Thyroid gland (tissue), 4 donors: ENCODE data around the gene DRD2. TPM values are rescaled to one million over a fixed set of nuclear protein-coding genes. Genes with fewer than 3 reads are reported as not detected.

Experiments used
- DNase-seq, 2 donors: peaks; one replicate each; pipeline ENCODE4 v3.0.0-alpha.2; 2019
- H3K27ac ChIP-seq, 3 donors: fragments of 200-600 bp; sonication (generic); 1 replicate in 2 of 3; 2 replicates in 1 of 3; pipeline ENCODE4 v1.5.1; 2016 to 2019; ENCODE audit warnings: mild to moderate bottlenecking in 1 of 3, moderate library complexity in 1 of 3
- H3K27me3 ChIP-seq: fragments of 200-600 bp; sonication (generic); one replicate; pipeline ENCODE4 v1.5.1; 2019
- H3K36me3 ChIP-seq, 2 donors: fragments of 200-600 bp; sonication (generic); one replicate each; pipeline ENCODE4 v1.5.1; 2016 to 2019
- H3K4me1 ChIP-seq, 2 donors: fragments of 200-600 bp; sonication (generic); one replicate each; pipeline ENCODE4 v1.5.1; 2017 to 2019
- H3K4me3 ChIP-seq, 3 donors: fragments of 200-600 bp; sonication (generic); replicated peaks in 1 of 3; 1 replicate in 2 of 3; 2 replicates in 1 of 3; pipeline ENCODE4 v1.5.1; 2016; ENCODE audit warnings: mild to moderate bottlenecking in 1 of 3
- H3K9me3 ChIP-seq: fragments of 200-600 bp; sonication (generic); one replicate; pipeline ENCODE4 v1.5.1; 2017
- POLR2A ChIP-seq, 2 donors: fragments of 450-650 bp; IDR thresholded peaks; one replicate each; pipeline ENCODE4 v1.6.1; 2017; ENCODE audit warnings: antibody characterized with exemption in 2 of 2, mild to moderate bottlenecking in 2 of 2, moderate library complexity in 1 of 2
- WGBS, 2 donors: methylation state at CpG; one replicate each; pipeline ENCODE4 v1.1.5; 2017; 5-methylcytosine and 5-hydroxymethylcytosine counted together
- intact Hi-C: fragments of 100-400 bp; cut with DNase I; formaldehyde crosslinking; loops from one replicate; pipeline ENCODE4 v1.15.1; 2023
- total RNA-seq, 4 donors: library from RNA; depleted of rRNA; stranded (reverse); fragments of >200 nt; gene quantifications; one replicate each; pipeline ENCODE4 v1.2.3, GENCODE V29; 2016
- TF ChIP-seq, protein P1 (sequence below), 6 experiments: fragments of 200-600 bp in 3 of 6; fragments of 450-650 bp in 3 of 6; sonication (generic) in 3 of 6; IDR thresholded peaks; one replicate each; pipeline ENCODE4 v1.5.1; 2016 to 2019; ENCODE audit warnings: antibody characterized with exemption in 6 of 6, mild to moderate bottlenecking in 2 of 6, inconsistent platforms in 1 of 6, moderate library complexity in 1 of 6

DRD2 gene
- total RNA-seq, 4 donors from 2014 or later: 0.20 TPM; not detected in 3

DNA sequence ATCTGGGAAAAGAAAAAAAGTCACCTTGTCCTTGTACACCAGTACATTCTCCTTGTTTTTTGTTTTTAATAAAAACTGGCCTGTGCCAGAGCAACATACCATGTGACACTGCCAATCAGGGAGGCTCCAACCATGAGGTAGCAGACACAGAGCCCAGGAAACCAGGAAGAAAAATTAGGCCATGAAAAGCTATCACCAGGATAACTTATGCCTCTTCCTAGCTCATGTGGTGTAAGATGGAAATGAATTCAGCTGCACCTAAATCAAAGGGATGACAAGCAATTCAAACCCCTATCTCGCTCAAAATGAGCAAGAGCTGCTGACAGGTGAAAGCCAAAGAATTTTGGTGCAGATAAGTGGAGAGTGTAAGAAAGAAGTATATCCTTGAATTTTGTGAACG, 7.7 kb downstream of the DRD2 start:
- Histone ChIP-seq H3K27ac (no peak overlapping the region), H3K9me3 (no peaks in the 10 kb centered on the region), H3K36me3 (no peaks in the 10 kb centered on the region), H3K27me3 (no peaks in the 10 kb centered on the region), H3K4me3 (no peak overlapping the region), H3K4me1 (no peaks in the 10 kb centered on the region)
- 65 to 67% methylated on average over 2 of the region's 2 CpGs for WGBS, 2 donors
- no peak for TF ChIP-seq POLR2A (IDR thresholded peaks at IDR 0.05)
- TF ChIP-seq, protein P1, sequence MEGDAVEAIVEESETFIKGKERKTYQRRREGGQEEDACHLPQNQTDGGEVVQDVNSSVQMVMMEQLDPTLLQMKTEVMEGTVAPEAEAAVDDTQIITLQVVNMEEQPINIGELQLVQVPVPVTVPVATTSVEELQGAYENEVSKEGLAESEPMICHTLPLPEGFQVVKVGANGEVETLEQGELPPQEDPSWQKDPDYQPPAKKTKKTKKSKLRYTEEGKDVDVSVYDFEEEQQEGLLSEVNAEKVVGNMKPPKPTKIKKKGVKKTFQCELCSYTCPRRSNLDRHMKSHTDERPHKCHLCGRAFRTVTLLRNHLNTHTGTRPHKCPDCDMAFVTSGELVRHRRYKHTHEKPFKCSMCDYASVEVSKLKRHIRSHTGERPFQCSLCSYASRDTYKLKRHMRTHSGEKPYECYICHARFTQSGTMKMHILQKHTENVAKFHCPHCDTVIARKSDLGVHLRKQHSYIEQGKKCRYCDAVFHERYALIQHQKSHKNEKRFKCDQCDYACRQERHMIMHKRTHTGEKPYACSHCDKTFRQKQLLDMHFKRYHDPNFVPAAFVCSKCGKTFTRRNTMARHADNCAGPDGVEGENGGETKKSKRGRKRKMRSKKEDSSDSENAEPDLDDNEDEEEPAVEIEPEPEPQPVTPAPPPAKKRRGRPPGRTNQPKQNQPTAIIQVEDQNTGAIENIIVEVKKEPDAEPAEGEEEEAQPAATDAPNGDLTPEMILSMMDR (IDR thresholded peaks at IDR 0.05): no peak
- intact Hi-C loops: no loop called here
- DNase-seq: no peak

DNA sequence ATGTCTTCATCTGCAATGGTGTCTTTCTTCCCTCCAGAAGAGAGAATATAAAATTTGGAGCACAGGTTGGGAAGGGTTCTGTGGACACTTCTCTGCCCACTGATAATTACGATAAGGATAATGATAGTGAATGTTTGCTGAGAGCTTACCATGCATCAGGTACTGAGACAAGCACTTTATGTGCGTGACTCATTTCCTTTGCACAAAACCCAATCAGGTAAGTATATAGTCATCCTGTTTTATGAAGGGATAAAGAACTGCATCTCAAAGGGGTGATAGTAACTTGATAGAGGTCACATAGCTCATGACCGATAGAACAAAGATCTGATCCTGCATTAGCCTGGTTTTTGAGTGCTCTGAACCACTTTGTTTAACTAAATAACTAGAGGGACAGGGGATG, 9.4 kb downstream of the DRD2 start:
- H3K36me3 ChIP-seq: no peaks in the 10 kb centered on the region
- H3K4me3 ChIP-seq: no peak overlapping the region
- no peaks in the 10 kb centered on the region for H3K27me3 ChIP-seq
- no peaks in the 10 kb centered on the region for H3K9me3 ChIP-seq
- intact Hi-C loops: no loop called here
- no peak for DNase-seq
- no peak overlapping the region for H3K27ac ChIP-seq
- 77 to 84% methylated on average over 3 of the region's 3 CpGs for WGBS, 2 donors
- H3K4me1 ChIP-seq: no peaks in the 10 kb centered on the region
- TF ChIP-seq, protein P1 (IDR thresholded peaks at IDR 0.05): no peak
- no peak for TF ChIP-seq POLR2A (IDR thresholded peaks at IDR 0.05)

DNA sequence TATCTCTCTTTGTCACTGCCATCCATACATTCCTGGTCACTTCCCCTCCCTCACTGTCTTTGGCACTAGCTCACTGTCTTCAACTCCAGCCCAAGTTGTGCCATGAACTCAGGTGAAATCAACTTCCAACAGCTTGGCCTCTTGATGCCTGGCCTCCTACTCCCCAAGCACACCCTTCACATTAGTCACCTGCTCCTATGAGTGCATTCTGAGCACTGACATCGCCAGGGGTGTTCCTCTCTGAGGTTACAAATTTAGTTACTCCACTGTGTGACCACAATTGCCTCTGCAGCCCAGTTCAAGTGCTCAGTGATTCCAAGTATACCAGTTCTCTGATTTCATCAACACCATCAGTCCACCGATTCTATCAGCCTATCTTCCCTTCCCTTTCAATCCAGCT, 10.8 kb downstream of the DRD2 start:
- Histone ChIP-seq H3K4me1 (no peaks in the 10 kb centered on the region), H3K27ac (no peak overlapping the region), H3K4me3 (no peak overlapping the region), H3K27me3 (no peaks in the 10 kb centered on the region), H3K9me3 (no peaks in the 10 kb centered on the region), H3K36me3 (no peaks in the 10 kb centered on the region)
- DNase-seq: no peak
- 69 to 77% methylated on average over 2 of the region's 2 CpGs for WGBS, 2 donors
- intact Hi-C loops: no loop called here
- TF ChIP-seq, protein P1 (IDR thresholded peaks at IDR 0.05): no peak
- no peak for TF ChIP-seq POLR2A (IDR thresholded peaks at IDR 0.05)

DNA sequence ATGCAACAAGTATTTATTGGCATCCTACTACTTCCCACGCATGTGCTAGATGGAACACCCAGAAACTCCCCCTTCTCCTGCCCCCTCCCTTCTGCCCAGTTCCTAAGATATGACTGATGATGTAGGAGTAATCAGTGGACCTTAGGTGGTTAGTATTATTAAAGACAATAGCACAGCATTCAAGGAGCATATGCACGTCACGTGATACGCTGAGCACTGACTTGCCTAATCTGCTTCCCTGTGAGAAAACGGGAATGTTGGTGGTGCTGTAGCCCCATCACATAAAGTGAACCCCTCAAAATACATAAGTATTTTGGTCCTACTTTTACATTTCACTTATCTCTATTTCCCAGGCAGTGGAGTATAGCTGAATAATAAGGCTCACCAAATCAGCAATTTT, 12.4 kb downstream of the DRD2 start:
- no peak overlapping the region for H3K4me3 ChIP-seq
- intact Hi-C loops: no loop called here

DNA sequence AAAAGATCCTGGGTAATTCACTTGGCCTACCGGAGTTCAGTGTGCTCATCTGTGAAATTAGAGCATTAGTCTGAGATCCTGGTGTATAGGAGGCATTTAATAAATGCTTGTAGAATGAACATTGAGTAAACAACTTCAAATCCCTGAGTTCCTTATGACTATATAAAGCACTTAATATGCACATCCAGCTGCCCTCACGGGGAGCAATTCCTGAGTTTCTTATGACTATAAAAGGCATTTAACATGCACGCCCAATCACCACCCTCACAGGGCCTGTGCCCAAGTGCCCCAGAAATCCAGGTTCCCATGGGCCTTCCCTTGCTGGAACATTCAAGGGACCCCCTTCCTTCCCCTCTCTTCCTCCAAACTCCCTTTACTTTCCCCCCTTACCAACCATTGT, 13.6 kb downstream of the DRD2 start:
- Histone ChIP-seq H3K27me3 (no peaks in the 10 kb centered on the region), H3K4me3 (no peak overlapping the region), H3K27ac (no peak overlapping the region), H3K36me3 (no peaks in the 10 kb centered on the region), H3K4me1 (no peaks in the 10 kb centered on the region), H3K9me3 (no peaks in the 10 kb centered on the region)
- DNase-seq: no peak
- intact Hi-C loops: no loop called here
- 56 to 76% methylated on average over 3 of the region's 3 CpGs for WGBS, 2 donors
- TF ChIP-seq, protein P1 (IDR thresholded peaks at IDR 0.05): no peak
- no peak for TF ChIP-seq POLR2A (IDR thresholded peaks at IDR 0.05)

More for the DNA sequence above, 12.4 kb downstream of the DRD2 start:
- H3K27ac ChIP-seq: no peak overlapping the region
- H3K4me1 ChIP-seq: no peaks in the 10 kb centered on the region
- WGBS, 2 donors: 89 to 92% methylated on average over 5 of the region's 5 CpGs
- H3K27me3 ChIP-seq: no peaks in the 10 kb centered on the region
- H3K36me3 ChIP-seq: no peaks in the 10 kb centered on the region
- DNase-seq: no peak
- no peak for TF ChIP-seq POLR2A (IDR thresholded peaks at IDR 0.05)
- TF ChIP-seq, protein P1 (IDR thresholded peaks at IDR 0.05): no peak
- no peaks in the 10 kb centered on the region for H3K9me3 ChIP-seq
